ENCODE measurements around the gene LRP8. TPM values are rescaled to one million over a fixed set of nuclear protein-coding genes. Genes with fewer than 3 reads are reported as not detected.
A peak's percentile ranks its signal among the peaks of the same experiment; 100 is the strongest.

Gene LRP8
- total RNA-seq, 4 donors from 2014 or later, result 4.5 to 33.8 (median 5.0) TPM

DNA sequence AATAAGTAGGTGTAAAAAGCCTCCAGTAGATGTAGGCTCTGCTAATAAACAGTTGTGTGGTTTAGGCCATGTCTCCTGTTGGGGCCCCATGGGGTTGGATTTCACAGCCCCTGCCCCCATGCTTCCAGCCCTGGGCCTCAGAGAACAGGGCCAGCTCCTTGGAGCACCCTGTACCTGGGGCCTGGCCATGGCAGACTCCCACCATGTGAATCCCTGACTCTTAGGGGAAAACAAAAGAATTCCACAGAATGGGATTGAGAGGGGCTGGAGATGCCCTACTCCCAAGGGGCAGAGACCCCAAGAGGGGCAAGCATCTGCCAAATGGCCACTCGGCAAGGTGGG is 11.5 kb downstream of the LRP8 start:
- no peak for TF ChIP-seq POLR2A (IDR thresholded peaks at IDR 0.05)
- TF ChIP-seq, protein P1, sequence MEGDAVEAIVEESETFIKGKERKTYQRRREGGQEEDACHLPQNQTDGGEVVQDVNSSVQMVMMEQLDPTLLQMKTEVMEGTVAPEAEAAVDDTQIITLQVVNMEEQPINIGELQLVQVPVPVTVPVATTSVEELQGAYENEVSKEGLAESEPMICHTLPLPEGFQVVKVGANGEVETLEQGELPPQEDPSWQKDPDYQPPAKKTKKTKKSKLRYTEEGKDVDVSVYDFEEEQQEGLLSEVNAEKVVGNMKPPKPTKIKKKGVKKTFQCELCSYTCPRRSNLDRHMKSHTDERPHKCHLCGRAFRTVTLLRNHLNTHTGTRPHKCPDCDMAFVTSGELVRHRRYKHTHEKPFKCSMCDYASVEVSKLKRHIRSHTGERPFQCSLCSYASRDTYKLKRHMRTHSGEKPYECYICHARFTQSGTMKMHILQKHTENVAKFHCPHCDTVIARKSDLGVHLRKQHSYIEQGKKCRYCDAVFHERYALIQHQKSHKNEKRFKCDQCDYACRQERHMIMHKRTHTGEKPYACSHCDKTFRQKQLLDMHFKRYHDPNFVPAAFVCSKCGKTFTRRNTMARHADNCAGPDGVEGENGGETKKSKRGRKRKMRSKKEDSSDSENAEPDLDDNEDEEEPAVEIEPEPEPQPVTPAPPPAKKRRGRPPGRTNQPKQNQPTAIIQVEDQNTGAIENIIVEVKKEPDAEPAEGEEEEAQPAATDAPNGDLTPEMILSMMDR (IDR thresholded peaks at IDR 0.05), result no peak
- no peak overlapping the region for H3K27ac ChIP-seq

DNA sequence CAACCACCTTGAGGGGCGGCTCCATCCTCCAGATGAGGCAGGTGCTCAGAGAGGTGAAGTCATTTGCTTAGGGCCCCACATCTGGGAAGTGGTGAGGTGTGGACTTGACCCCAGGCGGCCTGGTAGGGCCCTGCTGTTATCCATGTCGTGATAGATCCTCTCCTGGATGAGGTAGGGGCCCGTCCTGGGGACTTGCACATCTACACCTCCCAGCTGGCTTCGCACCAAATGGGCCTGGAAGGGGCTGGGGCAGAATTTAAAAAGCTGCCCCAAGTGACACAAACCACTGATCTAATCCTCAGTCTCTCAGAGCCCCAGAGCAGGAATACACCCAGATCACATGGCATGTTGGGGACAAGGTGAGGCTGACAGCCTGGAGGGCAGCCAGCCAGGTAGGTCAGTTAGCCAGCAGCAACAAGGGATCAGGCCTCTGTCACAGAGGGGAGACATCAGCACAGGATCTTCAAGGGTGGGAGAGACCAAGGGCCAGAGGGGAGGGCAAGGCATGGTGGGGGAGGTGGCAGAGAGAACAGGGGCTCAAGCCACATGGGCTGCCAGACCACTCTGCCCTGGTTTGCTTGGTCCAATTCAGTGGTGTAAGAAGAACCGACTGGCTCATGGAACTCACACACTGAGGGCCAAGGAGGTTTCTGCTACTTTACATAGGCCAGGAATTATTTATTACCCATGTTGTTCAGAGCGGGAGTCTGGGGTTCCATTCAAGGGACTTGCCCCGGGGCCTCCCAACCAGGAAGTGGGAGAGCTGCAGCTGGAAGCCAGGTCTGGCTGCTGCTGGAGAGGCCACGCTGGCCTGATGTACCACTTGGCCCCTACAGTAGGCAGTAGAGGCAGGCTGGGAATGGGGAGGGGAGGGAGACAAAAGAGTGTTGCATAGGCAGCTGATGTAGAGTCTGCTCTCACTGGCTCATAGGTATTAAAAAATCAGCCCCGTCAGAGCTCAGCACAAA is 12.1 kb downstream of the LRP8 start:
- DNase-seq, result no peak
- no peaks in the 10 kb centered on the region for H3K27me3 ChIP-seq
- no peak overlapping the region for H3K4me3 ChIP-seq
- TF ChIP-seq, protein P1 (IDR thresholded peaks at IDR 0.05), result peak in 1 of 6 experiments; percentile 9
- TF ChIP-seq POLR2A (IDR thresholded peaks at IDR 0.05), result no peak
- H3K4me1 ChIP-seq, result no peaks in the 10 kb centered on the region
- no peak overlapping the region for H3K27ac ChIP-seq
- H3K9me3 ChIP-seq, result no peaks in the 10 kb centered on the region
- H3K36me3 ChIP-seq, result no peaks in the 10 kb centered on the region

More for the DNA sequence above, 11.5 kb downstream of the LRP8 start:
- H3K4me1 ChIP-seq, result no peaks in the 10 kb centered on the region
- no peaks in the 10 kb centered on the region for H3K9me3 ChIP-seq
- no peaks in the 10 kb centered on the region for H3K27me3 ChIP-seq
- no peak for DNase-seq
- H3K36me3 ChIP-seq, result no peaks in the 10 kb centered on the region
- H3K4me3 ChIP-seq, result no peak overlapping the region

DNA sequence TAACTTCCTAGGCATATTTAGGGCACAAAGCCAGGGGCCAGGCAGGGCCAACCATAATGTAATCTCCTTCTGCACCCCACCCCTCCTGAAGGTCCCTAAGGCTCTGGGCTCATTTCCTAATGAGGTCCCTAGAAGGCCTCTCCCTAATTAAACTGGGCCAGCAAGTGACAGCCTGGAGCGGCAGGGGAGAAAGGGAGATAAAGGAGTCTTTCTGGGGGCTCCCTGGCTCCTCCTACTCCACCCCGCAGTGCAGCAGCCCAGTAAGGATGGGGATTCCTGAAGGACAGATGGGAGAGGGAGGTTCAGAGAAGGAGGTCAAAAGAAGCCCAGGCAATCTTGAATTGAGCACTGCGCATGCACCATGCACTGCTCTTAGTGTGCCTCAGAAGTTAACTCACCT is 12.8 kb downstream of the LRP8 start:
- Histone ChIP-seq H3K9me3 (no peaks in the 10 kb centered on the region), H3K4me3 (no peak overlapping the region), H3K27me3 (no peaks in the 10 kb centered on the region), H3K36me3 (no peaks in the 10 kb centered on the region), H3K4me1 (no peaks in the 10 kb centered on the region), H3K27ac (no peak overlapping the region)
- no peak for DNase-seq
- TF ChIP-seq, protein P1 (IDR thresholded peaks at IDR 0.05), result no peak
- no peak for TF ChIP-seq POLR2A (IDR thresholded peaks at IDR 0.05)

DNA sequence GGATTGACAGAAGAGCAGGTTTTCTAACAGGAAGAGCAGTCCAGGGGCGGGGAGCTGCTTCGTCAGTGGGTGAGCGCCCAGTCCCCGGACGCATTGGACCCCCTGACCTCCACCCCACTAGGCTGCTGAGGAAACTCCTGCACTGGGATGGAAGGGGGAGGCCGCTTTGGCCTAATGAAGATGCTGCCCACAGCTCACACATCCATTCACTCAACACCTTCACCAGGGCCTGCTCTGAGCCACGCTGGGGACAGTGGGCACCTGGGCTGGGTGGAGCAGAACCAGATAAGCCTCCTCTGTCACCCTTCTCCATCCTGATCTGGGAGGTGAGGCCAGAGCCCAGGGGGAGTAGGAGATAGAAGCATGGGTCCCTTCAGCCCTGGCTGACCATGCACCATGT is 13.3 kb downstream of the LRP8 start:
- no peaks in the 10 kb centered on the region for H3K36me3 ChIP-seq
- DNase-seq, result no peak
- no peak overlapping the region for H3K27ac ChIP-seq
- H3K27me3 ChIP-seq, result no peaks in the 10 kb centered on the region
- no peaks in the 10 kb centered on the region for H3K4me1 ChIP-seq
- no peaks in the 10 kb centered on the region for H3K9me3 ChIP-seq
- TF ChIP-seq, protein P1 (IDR thresholded peaks at IDR 0.05), result no peak
- no peak for TF ChIP-seq POLR2A (IDR thresholded peaks at IDR 0.05)
- H3K4me3 ChIP-seq, result no peak overlapping the region

DNA sequence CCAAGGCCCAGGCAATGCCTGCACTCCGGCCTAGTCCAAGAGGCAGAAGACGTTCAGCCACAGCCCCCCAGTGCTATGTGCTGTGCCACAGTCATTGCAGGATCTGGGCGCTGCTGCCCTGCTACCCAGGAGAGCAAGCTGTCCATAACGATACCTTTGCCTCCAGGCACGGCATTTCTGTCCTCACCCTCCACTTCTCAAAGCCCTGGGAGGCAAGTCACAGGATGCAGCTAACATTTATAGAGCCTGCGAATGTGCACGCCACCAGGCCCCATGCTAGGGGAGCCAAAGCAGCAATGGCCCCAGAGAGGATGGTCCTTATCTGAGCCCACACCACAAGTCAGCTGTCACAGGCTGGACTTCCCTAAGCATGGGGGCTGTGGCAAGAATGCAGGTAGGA is 13.8 kb downstream of the LRP8 start:
- H3K4me3 ChIP-seq, result no peak overlapping the region
- H3K27ac ChIP-seq, result no peak overlapping the region
- TF ChIP-seq, protein P1 (IDR thresholded peaks at IDR 0.05), result no peak
- no peak for TF ChIP-seq POLR2A (IDR thresholded peaks at IDR 0.05)
- H3K9me3 ChIP-seq, result no peaks in the 10 kb centered on the region
- H3K27me3 ChIP-seq, result no peaks in the 10 kb centered on the region
- H3K36me3 ChIP-seq, result no peaks in the 10 kb centered on the region
- DNase-seq, result no peak
- no peaks in the 10 kb centered on the region for H3K4me1 ChIP-seq
